ENCODE results near the gene ACD. TPM values are rescaled to one million over a fixed set of nuclear protein-coding genes. Genes with fewer than 3 reads are reported as not detected.

The ACD gene
- total and polyA plus RNA-seq, 2 donors (not counting 1 experiment from before 2014, with no cell fraction given): 47.6 to 71.4 TPM

DNA sequence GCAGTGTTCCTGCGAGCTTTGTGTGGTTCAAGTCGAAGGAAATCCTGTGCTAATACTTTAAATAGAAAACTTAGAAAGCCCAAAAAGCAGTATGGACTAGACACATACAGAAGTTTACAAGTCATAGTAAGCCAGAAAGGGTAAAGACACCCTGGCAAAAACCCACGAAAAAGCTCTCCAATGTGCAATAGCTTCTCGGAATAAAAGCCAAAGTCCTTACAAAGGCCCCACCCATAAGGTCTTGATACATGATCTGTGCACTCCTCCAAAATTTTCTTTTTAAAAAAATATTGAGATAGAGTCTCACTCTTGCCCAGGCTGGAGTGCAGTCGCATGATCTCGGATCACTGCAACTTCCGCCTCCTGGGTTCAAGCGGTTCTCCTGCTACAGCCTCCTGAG is 16.9 kb upstream of the ACD start:
- ATAC-seq (ENCODE audit: low read depth) (no peak), DNase-seq (no peak)
- no peak overlapping the region for H3K9ac ChIP-seq (ENCODE audit: low read length)
- no peak overlapping the region for H3K27ac ChIP-seq (ENCODE audit: low read length in 2 of 2)
- H3K36me3 ChIP-seq (replicated peaks in 1 of 2; ENCODE audit: control extremely low read depth in 1 of 2, control insufficient read depth in 1 of 2, extremely low read depth in 1 of 2, insufficient read depth in 2 of 2, low read length in 1 of 2): no peaks in the 10 kb centered on the region
- Mint-ChIP-seq H3K4me3 (no peak overlapping the region), H3K27ac (no peak overlapping the region), H3K27me3 (no peaks in the 10 kb centered on the region), H3K9me3 (ENCODE audit: insufficient read depth) (no peaks in the 10 kb centered on the region), H3K4me1 (peaks cover 21% of the 10 kb centered on the region)
- no peaks in the 10 kb centered on the region for H3K79me2 ChIP-seq (ENCODE audit: control insufficient read depth, insufficient read depth, low read length)
- H3K27me3 ChIP-seq (replicated peaks in 1 of 4; ENCODE audit: control extremely low read depth in 1 of 4, control insufficient read depth in 3 of 4, insufficient read depth in 4 of 4, low read length in 3 of 4): no peaks in the 10 kb centered on the region
- intact Hi-C loops (cut with micrococcal nuclease): no loop called here
- no peak overlapping the region for H3K4me3 ChIP-seq (ENCODE audit: control extremely low read depth in 1 of 5, extremely low read depth in 1 of 5, insufficient read depth in 1 of 5, low read depth in 2 of 5, low read length in 4 of 5)
- no peaks in the 10 kb centered on the region for H3K9me3 ChIP-seq (ENCODE audit: control extremely low read depth in 1 of 3, control insufficient read depth in 2 of 3, insufficient read depth in 1 of 3, low read length in 2 of 3)
- TF ChIP-seq, protein P1, sequence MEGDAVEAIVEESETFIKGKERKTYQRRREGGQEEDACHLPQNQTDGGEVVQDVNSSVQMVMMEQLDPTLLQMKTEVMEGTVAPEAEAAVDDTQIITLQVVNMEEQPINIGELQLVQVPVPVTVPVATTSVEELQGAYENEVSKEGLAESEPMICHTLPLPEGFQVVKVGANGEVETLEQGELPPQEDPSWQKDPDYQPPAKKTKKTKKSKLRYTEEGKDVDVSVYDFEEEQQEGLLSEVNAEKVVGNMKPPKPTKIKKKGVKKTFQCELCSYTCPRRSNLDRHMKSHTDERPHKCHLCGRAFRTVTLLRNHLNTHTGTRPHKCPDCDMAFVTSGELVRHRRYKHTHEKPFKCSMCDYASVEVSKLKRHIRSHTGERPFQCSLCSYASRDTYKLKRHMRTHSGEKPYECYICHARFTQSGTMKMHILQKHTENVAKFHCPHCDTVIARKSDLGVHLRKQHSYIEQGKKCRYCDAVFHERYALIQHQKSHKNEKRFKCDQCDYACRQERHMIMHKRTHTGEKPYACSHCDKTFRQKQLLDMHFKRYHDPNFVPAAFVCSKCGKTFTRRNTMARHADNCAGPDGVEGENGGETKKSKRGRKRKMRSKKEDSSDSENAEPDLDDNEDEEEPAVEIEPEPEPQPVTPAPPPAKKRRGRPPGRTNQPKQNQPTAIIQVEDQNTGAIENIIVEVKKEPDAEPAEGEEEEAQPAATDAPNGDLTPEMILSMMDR (IDR thresholded peaks at IDR 0.05): no peak
- no peak for TF ChIP-seq EZH2 (IDR thresholded peaks at IDR 0.05; ENCODE audit: borderline replicate concordance, insufficient read depth, low read depth, low read length, poor library complexity, severe bottlenecking)
- WGBS (ENCODE audit: insufficient coverage): 78% methylated on average over 4 of the region's 8 CpGs
- H4K20me1 ChIP-seq (ENCODE audit: control insufficient read depth, insufficient read depth, low read length, poor library complexity, severe bottlenecking): no peaks in the 10 kb centered on the region
- ChIA-PET POLR2A (no interaction called here), CTCF (interaction anchor here (0.9 to 1.7 kb wide), 6 partner anchors 130 to 364 kb away, joined by 3 to 5 read pairs (median 3); partner anchors contain the start of genes NRN1L and TSNAXIP1)
- peaks cover 7 to 17% of the 10 kb centered on the region in 2 donors for H3K4me1 ChIP-seq (ENCODE audit: control insufficient read depth in 2 of 2, insufficient read depth in 2 of 2, low read length in 2 of 2)
- no peak overlapping the region for H3K4me2 ChIP-seq (replicated peaks; ENCODE audit: low read depth, low read length, poor library complexity, severe bottlenecking)
- H2AFZ ChIP-seq (ENCODE audit: insufficient read depth, low read depth, low read length, poor library complexity, severe bottlenecking): no peak overlapping the region

DNA sequence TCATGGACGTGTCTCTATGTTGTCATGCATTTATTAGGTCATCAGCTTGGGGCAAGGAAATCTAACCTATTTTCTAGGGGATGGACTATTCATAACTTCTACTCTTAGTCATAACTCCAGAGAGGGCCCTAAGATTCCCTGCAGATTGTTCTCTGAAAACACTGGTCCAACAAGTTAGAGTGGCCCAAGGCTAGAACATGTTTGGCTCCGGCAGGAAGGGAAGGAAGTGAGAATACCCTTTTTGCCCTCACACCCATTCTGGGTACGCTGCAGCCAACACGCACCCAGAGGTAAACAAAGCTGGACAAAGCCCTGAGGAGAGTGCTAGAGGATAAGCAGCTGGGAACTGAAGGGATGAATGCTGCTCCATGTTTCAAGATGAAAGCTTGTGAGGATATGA is 16.5 kb upstream of the ACD start:
- no peak for ATAC-seq (ENCODE audit: low read depth)
- H3K79me2 ChIP-seq (ENCODE audit: control insufficient read depth, insufficient read depth, low read length): no peaks in the 10 kb centered on the region
- no peaks in the 10 kb centered on the region for H3K9me3 ChIP-seq (ENCODE audit: control extremely low read depth in 1 of 3, control insufficient read depth in 2 of 3, insufficient read depth in 1 of 3, low read length in 2 of 3)
- no peak overlapping the region for H3K27ac Mint-ChIP-seq
- POLR2A ChIA-PET: no interaction called here
- no peaks in the 10 kb centered on the region for H3K27me3 Mint-ChIP-seq
- H3K4me3 Mint-ChIP-seq: no peak overlapping the region
- TF ChIP-seq, protein P1 (IDR thresholded peaks at IDR 0.05): no peak
- no peak for TF ChIP-seq EZH2 (IDR thresholded peaks at IDR 0.05; ENCODE audit: borderline replicate concordance, insufficient read depth, low read depth, low read length, poor library complexity, severe bottlenecking)
- CTCF ChIA-PET: interaction anchor here (0.9 to 1.7 kb wide), 6 partner anchors 131 to 364 kb away, joined by 3 to 5 read pairs (median 3); partner anchors contain the start of genes NRN1L and TSNAXIP1
- no peak overlapping the region for H3K4me3 ChIP-seq (ENCODE audit: control extremely low read depth in 1 of 5, extremely low read depth in 1 of 5, insufficient read depth in 1 of 5, low read depth in 2 of 5, low read length in 4 of 5)
- no peak overlapping the region for H2AFZ ChIP-seq (ENCODE audit: insufficient read depth, low read depth, low read length, poor library complexity, severe bottlenecking)
- H3K9me3 Mint-ChIP-seq (ENCODE audit: insufficient read depth): no peaks in the 10 kb centered on the region
- H3K4me1 Mint-ChIP-seq: peaks cover 21% of the 10 kb centered on the region
- H4K20me1 ChIP-seq (ENCODE audit: control insufficient read depth, insufficient read depth, low read length, poor library complexity, severe bottlenecking): no peaks in the 10 kb centered on the region
- no peak overlapping the region for H3K9ac ChIP-seq (ENCODE audit: low read length)
- WGBS (ENCODE audit: insufficient coverage): 90% methylated on average over 2 of the region's 4 CpGs
- DNase-seq: no peak
- intact Hi-C loops (cut with micrococcal nuclease): no loop called here
- no peaks in the 10 kb centered on the region for H3K36me3 ChIP-seq (replicated peaks in 1 of 2; ENCODE audit: control extremely low read depth in 1 of 2, control insufficient read depth in 1 of 2, extremely low read depth in 1 of 2, insufficient read depth in 2 of 2, low read length in 1 of 2)
- H3K27ac ChIP-seq (ENCODE audit: low read length in 2 of 2): no peak overlapping the region
- no peak overlapping the region for H3K4me2 ChIP-seq (replicated peaks; ENCODE audit: low read depth, low read length, poor library complexity, severe bottlenecking)
- no peaks in the 10 kb centered on the region for H3K27me3 ChIP-seq (replicated peaks in 1 of 4; ENCODE audit: control extremely low read depth in 1 of 4, control insufficient read depth in 3 of 4, insufficient read depth in 4 of 4, low read length in 3 of 4)
- H3K4me1 ChIP-seq (ENCODE audit: control insufficient read depth in 2 of 2, insufficient read depth in 2 of 2, low read length in 2 of 2): peaks cover 7 to 17% of the 10 kb centered on the region in 2 donors
